H9 (cell line): ENCODE measurements around the gene CLEC17A. TPM values are rescaled to one million over a fixed set of nuclear protein-coding genes. Genes with fewer than 3 reads are reported as not detected.

Experiments
- DNase-seq: peaks from one replicate; pipeline ENCODE4 v3.0.0-alpha.2; 2017
- H2AFZ ChIP-seq: one replicate; pipeline ENCODE4 v1.6.1; 2013; ENCODE audit warnings: mild to moderate bottlenecking, low read length, control low read depth, moderate library complexity
- H2AK5ac ChIP-seq: 2 replicates; pipeline ENCODE4 v1.6.1; 2013; ENCODE audit warnings: low read length, control low read depth, mixed read lengths; ENCODE audit not compliant: insufficient read length
- H2BK120ac ChIP-seq: one replicate; pipeline ENCODE4 v1.6.1; 2013; ENCODE audit warnings: low read depth, mild to moderate bottlenecking, low read length, control low read depth, inconsistent platforms; ENCODE audit not compliant: poor library complexity, severe bottlenecking
- H2BK12ac ChIP-seq: 2 replicates; pipeline ENCODE4 v1.6.1; 2013; ENCODE audit warnings: low read length, control low read depth, mixed read lengths, low read depth; ENCODE audit not compliant: insufficient read length
- H2BK15ac ChIP-seq: 2 replicates; pipeline ENCODE4 v1.6.1; 2013; ENCODE audit warnings: low read depth, low read length, control low read depth
- H2BK20ac ChIP-seq: one replicate; pipeline ENCODE4 v1.6.1; 2013; ENCODE audit warnings: low read depth, mild to moderate bottlenecking, low read length, control low read depth, inconsistent platforms; ENCODE audit not compliant: poor library complexity, severe bottlenecking
- H2BK5ac ChIP-seq: 2 replicates; pipeline ENCODE4 v1.6.1; 2013; ENCODE audit warnings: low read length, control low read depth, mixed read lengths; ENCODE audit not compliant: insufficient read length
- H3K14ac ChIP-seq: 2 replicates; pipeline ENCODE4 v1.6.1; 2013; ENCODE audit warnings: low read length, control low read depth; ENCODE audit not compliant: insufficient read depth
- H3K18ac ChIP-seq: 2 replicates; pipeline ENCODE4 v1.6.1; 2013; ENCODE audit warnings: low read depth, mild to moderate bottlenecking, mixed read lengths, low read length, control low read depth; ENCODE audit not compliant: insufficient read length
- H3K23ac ChIP-seq: 2 replicates; pipeline ENCODE4 v1.6.1; 2013; ENCODE audit warnings: low read length, control low read depth, mixed read lengths, low read depth; ENCODE audit not compliant: insufficient read length
- H3K23me2 ChIP-seq: 2 replicates; pipeline ENCODE4 v1.6.1; 2013; ENCODE audit warnings: low read depth, mild to moderate bottlenecking, mixed read lengths, low read length, control low read depth; ENCODE audit not compliant: insufficient read length, poor library complexity, severe bottlenecking
- H3K27ac ChIP-seq: 2 replicates; pipeline ENCODE4 v1.5.1; 2013; ENCODE audit warnings: low read length, control low read depth, mixed read lengths, low read depth; ENCODE audit not compliant: insufficient read length
- H3K27me3 ChIP-seq: 2 replicates; pipeline ENCODE4 v1.6.1; 2013; ENCODE audit warnings: low read length, control low read depth, inconsistent platforms; ENCODE audit not compliant: insufficient read depth
- H3K4ac ChIP-seq: 2 replicates; pipeline ENCODE4 v1.6.1; 2013; ENCODE audit warnings: low read depth, mild to moderate bottlenecking, control low read depth, inconsistent platforms, low read length, moderate library complexity
- H3K4me1 ChIP-seq: 2 replicates; pipeline ENCODE4 v1.6.1; 2013; ENCODE audit warnings: low read length, control low read depth, inconsistent platforms; ENCODE audit not compliant: insufficient read depth
- H3K4me2 ChIP-seq: 2 replicates; pipeline ENCODE4 v1.6.1; 2013; ENCODE audit warnings: low read length, control low read depth, mixed read lengths; ENCODE audit not compliant: insufficient read length, insufficient read depth
- H3K56ac ChIP-seq: 2 replicates; pipeline ENCODE4 v1.6.1; 2013; ENCODE audit warnings: low read depth, mild to moderate bottlenecking, mixed read lengths, low read length, control low read depth; ENCODE audit not compliant: insufficient read length
- H3K79me1 ChIP-seq: 2 replicates; pipeline ENCODE4 v1.6.1; 2013; ENCODE audit warnings: low read depth, mild to moderate bottlenecking, moderate library complexity, low read length, control low read depth, inconsistent platforms; ENCODE audit not compliant: insufficient read depth, poor library complexity, severe bottlenecking
- H3K79me2 ChIP-seq: 2 replicates; pipeline ENCODE4 v1.6.1; 2013; ENCODE audit warnings: low read length, control low read depth, inconsistent platforms; ENCODE audit not compliant: insufficient read depth
- H3K9ac ChIP-seq: 2 replicates; pipeline ENCODE4 v1.6.1; 2013; ENCODE audit warnings: low read length, control low read depth, mixed read lengths; ENCODE audit not compliant: insufficient read length; ENCODE audit errors: extremely low read depth
- H3K9me3 ChIP-seq: one replicate; pipeline ENCODE4 v1.6.1; 2013; ENCODE audit warnings: low read depth, low read length, inconsistent platforms; ENCODE audit not compliant: control insufficient read depth
- H3T11ph ChIP-seq: one replicate; pipeline ENCODE4 v1.6.1; 2013; ENCODE audit warnings: mild to moderate bottlenecking, low read length, control low read depth, inconsistent platforms
- H4K20me1 ChIP-seq: one replicate; pipeline ENCODE4 v1.6.1; 2013; ENCODE audit not compliant: control insufficient read depth, insufficient read length, insufficient read depth
- H4K5ac ChIP-seq: 2 replicates; pipeline ENCODE4 v1.6.1; 2013; ENCODE audit warnings: low read depth, mild to moderate bottlenecking, mixed read lengths, low read length, control low read depth; ENCODE audit not compliant: insufficient read length
- H4K8ac ChIP-seq: replicated peaks from 2 replicates; pipeline ENCODE4 v1.6.1; 2013; ENCODE audit warnings: low read length, control low read depth, mixed read lengths, low read depth; ENCODE audit not compliant: insufficient read length
- H4K91ac ChIP-seq: 2 replicates; pipeline ENCODE4 v1.6.1; 2013; ENCODE audit warnings: low read depth, mild to moderate bottlenecking, moderate library complexity, mixed read lengths, low read length, control low read depth; ENCODE audit not compliant: insufficient read length
- H3K27ac Mint-ChIP-seq, 3 experiments: 2 replicates in 2 of 3; 3 replicates in 1 of 3; pipeline ENCODE4 v1.8.0; 2020 to 2021; ENCODE audit warnings: mixed read lengths in 3 of 3, mild to moderate bottlenecking in 1 of 3, moderate library complexity in 1 of 3
- H3K27me3 Mint-ChIP-seq: 2 replicates; pipeline ENCODE4 v1.8.0; 2021; ENCODE audit warnings: low read depth, mild to moderate bottlenecking, moderate library complexity, mixed read lengths
- H3K36me3 Mint-ChIP-seq, 3 experiments: 2 replicates in 2 of 3; 3 replicates in 1 of 3; pipeline ENCODE4 v1.8.0; 2020 to 2021; ENCODE audit warnings: low read depth in 3 of 3, mixed read lengths in 3 of 3; ENCODE audit not compliant: insufficient read depth in 1 of 3
- H3K4me1 Mint-ChIP-seq, 2 experiments: 2 replicates each; pipeline ENCODE4 v1.8.0; 2020; ENCODE audit warnings: mixed read lengths in 2 of 2
- H3K4me3 Mint-ChIP-seq, 2 experiments: 2 replicates in 1 of 2; 3 replicates in 1 of 2; pipeline ENCODE4 v1.8.0; 2020 to 2021; ENCODE audit warnings: mild to moderate bottlenecking in 2 of 2, mixed read lengths in 2 of 2, moderate library complexity in 1 of 2
- H3K9me3 Mint-ChIP-seq, 2 experiments: 2 replicates in 1 of 2; 3 replicates in 1 of 2; pipeline ENCODE4 v1.8.0; 2020; ENCODE audit warnings: mild to moderate bottlenecking in 2 of 2, mixed read lengths in 2 of 2, moderate library complexity in 1 of 2
- WGBS: extraction: QIAGEN DNeasy Blood & Tissue Kit; methylation state at CpG from one replicate; pipeline ENCODE4 v1.1.7; 2013; ENCODE audit warnings: missing lambda C conversion rate, low lambda C conversion rate, mixed read lengths; ENCODE audit not compliant: insufficient read length; ENCODE audit errors: extremely low coverage; 5-methylcytosine and 5-hydroxymethylcytosine counted together
- total RNA-seq: library from RNA; stranded (reverse); gene quantifications from 2 replicates; pipeline ENCODE4 v1.2.1, GENCODE V29; 2021
- TF ChIP-seq, protein P1 (sequence below): fragments of 200-600 bp; sonication (generic); conservative IDR thresholded peaks from 3 replicates; pipeline ENCODE4 v1.8.0; 2021; ENCODE audit warnings: antibody characterized with exemption, mild to moderate bottlenecking

The CLEC17A gene
- total RNA-seq, 1 experiment from 2014 or later: not detected

DNA sequence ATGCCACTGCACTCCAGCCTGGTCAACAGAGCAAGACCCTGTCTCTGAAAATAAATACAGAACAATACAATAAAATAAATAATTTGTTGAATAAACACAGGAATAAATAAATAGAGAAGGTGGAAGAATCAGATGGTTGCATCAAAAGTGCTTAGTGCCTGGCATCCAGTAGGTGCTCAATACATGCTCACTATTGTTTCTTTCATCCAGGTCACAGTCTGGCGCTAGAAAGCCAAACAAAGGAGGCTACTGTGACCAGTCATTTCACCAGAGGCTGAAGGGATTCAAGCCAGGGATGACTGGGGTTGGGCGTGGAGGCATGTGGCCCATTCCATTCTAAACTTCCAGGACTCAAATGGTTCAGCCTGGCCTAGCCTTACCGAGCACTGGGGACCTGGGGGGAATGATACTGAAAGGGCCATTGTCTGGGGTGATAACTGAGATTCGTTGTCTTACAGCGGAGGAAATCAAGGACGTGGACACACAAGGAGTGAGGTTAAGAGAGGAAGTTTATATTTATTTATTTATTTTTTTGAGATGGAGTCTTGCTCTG is 7.4 kb upstream of the CLEC17A start:
- Histone ChIP-seq H3K4me2 (no peak overlapping the region), H3K56ac (no peak overlapping the region), H3K9me3 (no peaks in the 10 kb centered on the region), H3K79me1 (no peaks in the 10 kb centered on the region), H4K8ac (no peak overlapping the region), H2AK5ac (no peak overlapping the region), H3K27me3 (no peaks in the 10 kb centered on the region), H2BK5ac (no peak overlapping the region), H3K14ac (no peak overlapping the region), H4K20me1 (no peaks in the 10 kb centered on the region), H3K79me2 (peaks cover 8% of the 10 kb centered on the region; the same call in 1 of the 2 replicates), H3K23me2 (peaks cover 8% of the 10 kb centered on the region), H3K9ac (no peak overlapping the region), H2BK15ac (no peak overlapping the region), H3K27ac (no peak overlapping the region), H3K18ac (no peak overlapping the region), H3K23ac (no peak overlapping the region), H3K4ac (no peak overlapping the region), H3T11ph (no peak overlapping the region), H2AFZ (no peak overlapping the region), H2BK120ac (no peak overlapping the region), H3K4me1 (no peaks in the 10 kb centered on the region), H2BK20ac (no peak overlapping the region), H2BK12ac (no peak overlapping the region), H4K91ac (no peak overlapping the region), H4K5ac (no peak overlapping the region)
- WGBS: no CpG with 5 or more reads among the region's 6 CpGs
- no peak overlapping the region for H3K27ac Mint-ChIP-seq
- TF ChIP-seq, protein P1, sequence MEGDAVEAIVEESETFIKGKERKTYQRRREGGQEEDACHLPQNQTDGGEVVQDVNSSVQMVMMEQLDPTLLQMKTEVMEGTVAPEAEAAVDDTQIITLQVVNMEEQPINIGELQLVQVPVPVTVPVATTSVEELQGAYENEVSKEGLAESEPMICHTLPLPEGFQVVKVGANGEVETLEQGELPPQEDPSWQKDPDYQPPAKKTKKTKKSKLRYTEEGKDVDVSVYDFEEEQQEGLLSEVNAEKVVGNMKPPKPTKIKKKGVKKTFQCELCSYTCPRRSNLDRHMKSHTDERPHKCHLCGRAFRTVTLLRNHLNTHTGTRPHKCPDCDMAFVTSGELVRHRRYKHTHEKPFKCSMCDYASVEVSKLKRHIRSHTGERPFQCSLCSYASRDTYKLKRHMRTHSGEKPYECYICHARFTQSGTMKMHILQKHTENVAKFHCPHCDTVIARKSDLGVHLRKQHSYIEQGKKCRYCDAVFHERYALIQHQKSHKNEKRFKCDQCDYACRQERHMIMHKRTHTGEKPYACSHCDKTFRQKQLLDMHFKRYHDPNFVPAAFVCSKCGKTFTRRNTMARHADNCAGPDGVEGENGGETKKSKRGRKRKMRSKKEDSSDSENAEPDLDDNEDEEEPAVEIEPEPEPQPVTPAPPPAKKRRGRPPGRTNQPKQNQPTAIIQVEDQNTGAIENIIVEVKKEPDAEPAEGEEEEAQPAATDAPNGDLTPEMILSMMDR: no peak
- 0 out of 2 replicates have a peak, but pooled peaks cover 2% of the 10 kb centered on the region for H3K27me3 Mint-ChIP-seq
- no peaks in the 10 kb centered on the region; a peak in 1 of 7 replicates for H3K36me3 Mint-ChIP-seq
- DNase-seq: no peak
- peaks cover 0 to 6% of the 10 kb centered on the region in 2 experiments; a peak in 2 of 5 replicates for H3K9me3 Mint-ChIP-seq
- peaks cover 5 to 13% of the 10 kb centered on the region in 2 experiments for H3K4me1 Mint-ChIP-seq
- no peak overlapping the region for H3K4me3 Mint-ChIP-seq
